CD8-positive, alpha-beta memory T cell (primary cell): ENCODE measurements around the gene PFKL. TPM values are rescaled to one million over a fixed set of nuclear protein-coding genes. Genes with fewer than 3 reads are reported as not detected.
A peak's percentile ranks its signal among the peaks of the same experiment; 100 is the strongest.

ENCODE experiments used
- CTCF ChIA-PET: fragments of 350-600 bp; sonication (Branson Sonifier 250); formaldehyde crosslinking; loops from one replicate; lab custom pipeline; 2021; ENCODE audit warnings: antibody characterized with exemption; lab: Charles Lee
- POLR2A ChIA-PET: fragments of 350-600 bp; sonication (Branson Sonifier 250); formaldehyde crosslinking; loops from one replicate; lab custom pipeline; 2021; ENCODE audit warnings: antibody characterized with exemption; lab: Charles Lee
- DNase-seq, 5 donors: peaks; one replicate each; pipeline versions ENCODE4 v3.0.0 to v3.0.0-alpha.2; 2020 to 2022; ENCODE audit warnings: mixed read lengths in 1 of 5
- H3K27ac ChIP-seq: one replicate; pipeline ENCODE4 v1.7.0; 2013; ENCODE audit warnings: low read depth, mild to moderate bottlenecking, low read length, moderate library complexity
- H3K27me3 ChIP-seq: 2 replicates; pipeline ENCODE4 v1.7.0; 2013; ENCODE audit warnings: low read length, mild to moderate bottlenecking; ENCODE audit not compliant: insufficient read depth, poor library complexity, severe bottlenecking
- H3K36me3 ChIP-seq: 2 replicates; pipeline ENCODE4 v1.7.0; 2013; ENCODE audit warnings: mild to moderate bottlenecking, low read length, moderate library complexity; ENCODE audit not compliant: insufficient read depth
- H3K4me1 ChIP-seq: 2 replicates; pipeline ENCODE4 v1.7.0; 2013; ENCODE audit warnings: mild to moderate bottlenecking, low read length, moderate library complexity; ENCODE audit not compliant: insufficient read depth
- H3K4me3 ChIP-seq: 2 replicates; pipeline ENCODE4 v1.7.0; 2013; ENCODE audit warnings: mild to moderate bottlenecking, low read length
- H3K9me3 ChIP-seq: 2 replicates; pipeline ENCODE4 v1.7.0; 2013; ENCODE audit warnings: mild to moderate bottlenecking, low read length
- H3K27ac Mint-ChIP-seq, 8 donors: one replicate each; pipeline ENCODE4 v1.8.0; 2020 to 2021; ENCODE audit warnings: mixed read lengths in 8 of 8, mild to moderate bottlenecking in 6 of 8, inconsistent platforms in 3 of 8, moderate library complexity in 3 of 8
- H3K27me3 Mint-ChIP-seq, 2 donors: one replicate each; pipeline ENCODE4 v1.8.0; 2020 to 2021; ENCODE audit warnings: mixed read lengths in 2 of 2, mild to moderate bottlenecking in 1 of 2, moderate library complexity in 1 of 2
- H3K36me3 Mint-ChIP-seq, 3 donors: one replicate each; pipeline ENCODE4 v1.8.0; 2020 to 2021; ENCODE audit warnings: mixed read lengths in 3 of 3, inconsistent platforms in 1 of 3, mild to moderate bottlenecking in 1 of 3
- H3K4me1 Mint-ChIP-seq, 3 donors: one replicate each; pipeline ENCODE4 v1.8.0; 2020 to 2021; ENCODE audit warnings: mixed read lengths in 3 of 3, inconsistent platforms in 1 of 3, mild to moderate bottlenecking in 1 of 3
- H3K4me3 Mint-ChIP-seq, 7 donors: one replicate each; pipeline ENCODE4 v1.8.0; 2020 to 2021; ENCODE audit warnings: mixed read lengths in 7 of 7, mild to moderate bottlenecking in 6 of 7, moderate library complexity in 4 of 7, inconsistent platforms in 2 of 7
- H3K9me3 Mint-ChIP-seq, 5 donors: one replicate each; pipeline ENCODE4 v1.8.0; 2020 to 2022; ENCODE audit warnings: mixed read lengths in 5 of 5, mild to moderate bottlenecking in 3 of 5, moderate library complexity in 2 of 5, inconsistent platforms in 1 of 5
- polyA plus RNA-seq: library from polyadenylated mRNA; unstranded; fragments of 300-500 nt; fragmentation: Illumina TruSeq; gene quantifications from one replicate; pipeline ENCODE4 v1.2.3, GENCODE V29; 2021
- total RNA-seq, 2 experiments: library from RNA; stranded (reverse); gene quantifications; one replicate each; pipeline ENCODE4 v1.2.3, GENCODE V29; 2021

Gene PFKL
- total and polyA plus RNA-seq, 3 experiments from 2014 or later: 105 to 129 (median 122) TPM

DNA sequence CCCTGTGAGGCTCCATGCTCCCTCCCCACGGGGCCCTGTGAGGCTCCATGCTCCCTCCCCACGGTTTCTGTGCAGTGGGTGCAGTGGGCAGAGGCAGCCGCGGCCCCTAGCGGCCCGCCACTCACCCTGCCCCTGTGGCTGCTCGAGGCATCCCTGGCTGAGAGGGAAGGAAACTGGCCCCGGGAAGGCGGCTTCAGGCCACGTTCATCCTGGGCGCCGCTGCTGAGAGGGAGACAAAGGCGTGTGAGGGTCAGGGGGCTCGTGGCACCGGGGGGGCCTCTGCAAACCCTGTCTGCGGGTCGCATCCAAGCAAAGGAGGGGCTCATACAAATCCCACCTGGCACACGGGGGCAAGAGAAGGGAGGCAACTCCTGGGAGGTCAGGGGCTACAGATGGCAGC is 30.8 kb downstream of the PFKL start:
- Histone ChIP-seq H3K27me3 (no peaks in the 10 kb centered on the region), H3K4me3 (no peak overlapping the region), H3K4me1 (no peaks in the 10 kb centered on the region), H3K27ac (no peak overlapping the region), H3K36me3 (no peaks in the 10 kb centered on the region), H3K9me3 (no peaks in the 10 kb centered on the region)
- Mint-ChIP-seq H3K4me3 (no peak overlapping the region), H3K36me3 (peaks cover 0 to 33% (median 0%) of the 10 kb centered on the region in 3 donors), H3K4me1 (no peaks in the 10 kb centered on the region), H3K9me3 (no peaks in the 10 kb centered on the region), H3K27me3 (no peaks in the 10 kb centered on the region), H3K27ac (no peak overlapping the region)
- CTCF ChIA-PET: no interaction called here
- DNase-seq: no peak
- POLR2A ChIA-PET: no interaction called here

DNA sequence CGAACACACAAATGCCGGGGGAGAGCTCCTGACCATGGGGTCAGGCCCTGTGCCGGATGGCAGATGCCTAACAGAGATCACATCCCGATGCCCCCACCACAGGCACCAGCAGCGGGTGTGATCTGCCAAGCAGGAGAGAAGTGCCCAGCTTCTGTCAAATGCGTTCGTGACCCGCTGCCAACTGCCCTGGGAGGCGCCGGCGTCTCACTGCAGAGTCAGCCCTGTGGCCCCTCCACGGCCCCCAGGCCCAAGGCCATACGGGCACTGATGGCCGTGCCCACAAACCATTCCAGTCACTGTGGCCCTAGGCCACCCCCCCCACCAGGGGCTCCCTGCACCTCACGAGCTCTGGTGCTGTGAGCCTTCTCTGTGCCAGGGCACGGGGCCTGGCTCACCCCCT is 31.4 kb downstream of the PFKL start:
- DNase-seq: no peak
- Mint-ChIP-seq H3K36me3 (peaks cover 0 to 31% (median 0%) of the 10 kb centered on the region in 3 donors), H3K27ac (no peak overlapping the region), H3K9me3 (no peaks in the 10 kb centered on the region), H3K4me1 (peaks cover 0 to 1% (median 0%) of the 10 kb centered on the region in 3 donors), H3K4me3 (no peak overlapping the region), H3K27me3 (no peaks in the 10 kb centered on the region)
- Histone ChIP-seq H3K27ac (no peak overlapping the region), H3K4me1 (no peaks in the 10 kb centered on the region), H3K36me3 (peaks cover 5% of the 10 kb centered on the region), H3K4me3 (no peak overlapping the region), H3K9me3 (no peaks in the 10 kb centered on the region), H3K27me3 (no peaks in the 10 kb centered on the region)
- ChIA-PET POLR2A (no interaction called here), CTCF (no interaction called here)

DNA sequence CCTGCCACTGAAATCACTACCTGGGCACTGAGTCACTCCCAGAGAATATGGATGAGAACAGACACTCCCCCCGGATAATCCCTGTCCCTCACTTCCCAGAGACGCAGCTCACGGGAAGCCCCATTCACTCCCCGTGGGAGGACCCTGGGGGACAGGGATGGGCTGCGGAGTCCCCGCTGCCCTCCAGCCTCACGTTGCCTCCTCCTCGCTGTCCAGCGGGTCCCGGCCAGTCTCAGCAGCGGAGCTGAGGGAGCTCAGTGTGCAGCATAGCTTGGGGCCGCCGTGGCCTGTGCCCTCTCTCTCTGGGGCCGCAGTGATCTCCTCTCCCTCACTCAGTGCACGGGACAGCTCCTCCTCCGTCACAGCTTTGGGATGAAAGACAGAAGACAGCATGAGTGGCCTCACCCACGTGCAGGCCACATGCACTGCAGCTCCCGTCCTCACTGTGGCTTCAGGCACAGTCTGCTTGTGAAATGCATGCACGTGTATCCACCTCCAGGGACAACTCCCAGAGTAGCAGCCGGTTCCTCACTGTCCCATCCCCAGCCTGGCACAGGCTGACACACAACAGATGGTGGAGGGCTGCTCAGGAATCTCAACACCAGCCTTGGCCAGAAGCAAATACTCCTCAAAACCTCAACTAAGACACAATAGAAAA is 31.9 kb downstream of the PFKL start:
- Mint-ChIP-seq H3K9me3 (no peaks in the 10 kb centered on the region), H3K36me3 (peaks cover 0 to 36% (median 0%) of the 10 kb centered on the region in 3 donors), H3K4me3 (no peak overlapping the region), H3K4me1 (peaks cover 0 to 1% (median 0%) of the 10 kb centered on the region in 3 donors), H3K27ac (peak overlapping the region in 2 of 8 donors; percentile 54 to 79), H3K27me3 (no peaks in the 10 kb centered on the region)
- Histone ChIP-seq H3K27ac (no peak overlapping the region), H3K4me3 (no peak overlapping the region), H3K4me1 (no peaks in the 10 kb centered on the region), H3K9me3 (no peaks in the 10 kb centered on the region), H3K27me3 (no peaks in the 10 kb centered on the region), H3K36me3 (peaks cover 7% of the 10 kb centered on the region)
- no peak for DNase-seq
- POLR2A ChIA-PET: no interaction called here
- CTCF ChIA-PET: no interaction called here

DNA sequence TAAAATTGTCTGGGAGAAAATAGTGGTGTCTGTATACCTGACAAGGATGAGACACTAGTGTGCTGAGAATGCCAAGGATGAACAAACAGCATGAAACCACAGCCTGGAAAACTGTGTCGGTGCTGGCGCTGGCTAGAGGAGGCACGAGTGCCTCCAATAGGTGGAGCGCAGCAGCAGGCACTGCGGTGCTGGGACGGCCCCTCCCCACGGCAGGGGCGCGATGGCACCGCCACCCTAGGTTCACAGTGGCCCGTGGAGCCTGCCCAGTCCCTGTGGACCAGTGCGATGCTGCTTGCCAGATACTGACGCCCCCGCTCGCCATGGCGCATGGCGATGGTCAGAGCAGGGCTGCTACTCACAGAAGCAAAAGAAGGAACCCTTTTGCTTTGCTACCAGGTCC is 32.5 kb downstream of the PFKL start:
- peaks cover 7% of the 10 kb centered on the region for H3K36me3 ChIP-seq
- no peak overlapping the region for H3K27ac ChIP-seq
- Mint-ChIP-seq H3K27me3 (no peaks in the 10 kb centered on the region), H3K4me1 (peaks cover 0 to 1% (median under 1%) of the 10 kb centered on the region in 3 donors), H3K36me3 (peaks cover 0 to 39% (median 0%) of the 10 kb centered on the region in 3 donors), H3K4me3 (no peak overlapping the region), H3K27ac (peak overlapping the region in 1 of 8 donors; percentile 79), H3K9me3 (no peaks in the 10 kb centered on the region)
- H3K9me3 ChIP-seq: no peaks in the 10 kb centered on the region
- H3K4me3 ChIP-seq: no peak overlapping the region
- POLR2A ChIA-PET: no interaction called here
- no peaks in the 10 kb centered on the region for H3K27me3 ChIP-seq
- H3K4me1 ChIP-seq: no peaks in the 10 kb centered on the region
- CTCF ChIA-PET: no interaction called here
- DNase-seq: no peak

DNA sequence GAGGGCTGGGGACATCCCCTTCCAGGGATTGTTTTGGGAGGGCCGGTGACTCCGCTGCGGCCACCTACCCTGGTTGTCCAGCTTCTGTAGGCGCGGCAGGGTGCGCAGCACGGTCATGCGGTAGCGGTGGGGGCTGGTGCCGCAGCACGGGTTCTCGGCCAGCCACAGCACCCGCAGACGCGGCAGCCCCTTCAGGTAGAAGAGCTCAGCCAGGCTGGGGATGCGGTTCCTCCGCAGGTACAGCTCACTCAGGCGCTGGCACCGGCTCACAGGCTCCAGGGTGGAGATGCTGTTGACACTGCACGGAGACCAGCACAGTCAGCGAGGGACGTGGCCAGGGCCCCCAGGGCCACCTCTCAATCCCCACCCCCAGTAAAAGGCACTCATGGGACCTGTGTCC is 33.1 kb downstream of the PFKL start:
- Histone ChIP-seq H3K36me3 (peaks cover 7% of the 10 kb centered on the region), H3K4me1 (peaks cover 3% of the 10 kb centered on the region), H3K27me3 (no peaks in the 10 kb centered on the region), H3K4me3 (no peak overlapping the region), H3K9me3 (no peaks in the 10 kb centered on the region), H3K27ac (no peak overlapping the region)
- no peak overlapping the region for H3K27ac Mint-ChIP-seq
- DNase-seq: no peak
- ChIA-PET POLR2A (no interaction called here), CTCF (no interaction called here)
- H3K27me3 Mint-ChIP-seq: no peaks in the 10 kb centered on the region
- no peak overlapping the region for H3K4me3 Mint-ChIP-seq
- peaks cover 2 to 6% (median 5%) of the 10 kb centered on the region in 3 donors for H3K4me1 Mint-ChIP-seq
- no peaks in the 10 kb centered on the region for H3K9me3 Mint-ChIP-seq
- peaks cover 0 to 43% (median 0%) of the 10 kb centered on the region in 3 donors for H3K36me3 Mint-ChIP-seq

DNA sequence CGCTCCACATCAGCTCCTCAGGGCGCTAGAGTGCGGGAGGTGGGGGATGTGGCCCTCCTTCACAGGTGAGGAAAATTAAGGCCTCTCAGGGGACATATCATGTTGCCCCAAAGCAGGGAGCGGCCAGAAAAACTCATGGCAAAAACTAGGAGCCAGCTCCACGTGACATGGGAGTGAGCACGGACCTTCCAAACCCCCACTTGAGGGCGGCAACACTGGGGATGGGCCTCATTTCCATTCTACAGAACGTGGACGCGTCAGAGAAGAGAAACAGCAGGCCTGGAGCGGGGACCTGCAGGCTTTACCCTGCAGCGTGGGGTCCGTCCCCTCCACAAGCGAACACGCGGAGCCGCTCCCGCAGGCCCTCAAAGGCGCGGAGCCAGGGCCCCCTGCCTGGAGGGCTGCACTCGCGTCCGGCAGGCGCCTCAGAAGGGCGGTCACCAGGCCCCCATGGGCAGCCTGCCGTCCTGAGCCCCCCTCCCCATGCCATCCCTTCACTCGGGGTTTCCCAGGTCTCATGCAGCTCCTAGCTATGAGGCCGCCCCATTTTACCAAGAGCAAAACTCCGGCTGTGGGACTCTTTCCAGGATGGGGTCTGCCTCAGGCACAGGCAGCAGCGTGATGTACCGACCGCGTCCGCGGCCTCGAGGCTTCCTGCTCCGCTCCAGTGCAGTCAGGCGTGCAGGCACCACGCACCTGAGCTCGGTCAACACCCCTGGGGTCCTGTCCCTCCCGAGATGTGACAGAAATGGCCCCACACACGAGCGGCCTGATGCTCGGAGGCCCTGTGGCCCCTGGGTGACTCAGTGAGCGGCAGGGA is 33.9 kb downstream of the PFKL start:
- H3K36me3 ChIP-seq: peaks cover 7% of the 10 kb centered on the region
- H3K4me1 Mint-ChIP-seq: peaks cover 3 to 9% (median 7%) of the 10 kb centered on the region in 3 donors
- peaks cover 7% of the 10 kb centered on the region for H3K4me1 ChIP-seq
- no peaks in the 10 kb centered on the region for H3K9me3 ChIP-seq
- POLR2A ChIA-PET: no interaction called here
- DNase-seq: peak in 1 of 5 donors; percentile 43
- H3K9me3 Mint-ChIP-seq: no peaks in the 10 kb centered on the region
- H3K27me3 ChIP-seq: no peaks in the 10 kb centered on the region
- no peak overlapping the region for H3K27ac ChIP-seq
- H3K4me3 Mint-ChIP-seq: no peak overlapping the region
- CTCF ChIA-PET: no interaction called here
- peak overlapping the region in 1 of 8 donors; percentile 50 for H3K27ac Mint-ChIP-seq
- peaks cover 0 to 41% (median 0%) of the 10 kb centered on the region in 3 donors for H3K36me3 Mint-ChIP-seq
- H3K27me3 Mint-ChIP-seq: no peaks in the 10 kb centered on the region
- no peak overlapping the region for H3K4me3 ChIP-seq

DNA sequence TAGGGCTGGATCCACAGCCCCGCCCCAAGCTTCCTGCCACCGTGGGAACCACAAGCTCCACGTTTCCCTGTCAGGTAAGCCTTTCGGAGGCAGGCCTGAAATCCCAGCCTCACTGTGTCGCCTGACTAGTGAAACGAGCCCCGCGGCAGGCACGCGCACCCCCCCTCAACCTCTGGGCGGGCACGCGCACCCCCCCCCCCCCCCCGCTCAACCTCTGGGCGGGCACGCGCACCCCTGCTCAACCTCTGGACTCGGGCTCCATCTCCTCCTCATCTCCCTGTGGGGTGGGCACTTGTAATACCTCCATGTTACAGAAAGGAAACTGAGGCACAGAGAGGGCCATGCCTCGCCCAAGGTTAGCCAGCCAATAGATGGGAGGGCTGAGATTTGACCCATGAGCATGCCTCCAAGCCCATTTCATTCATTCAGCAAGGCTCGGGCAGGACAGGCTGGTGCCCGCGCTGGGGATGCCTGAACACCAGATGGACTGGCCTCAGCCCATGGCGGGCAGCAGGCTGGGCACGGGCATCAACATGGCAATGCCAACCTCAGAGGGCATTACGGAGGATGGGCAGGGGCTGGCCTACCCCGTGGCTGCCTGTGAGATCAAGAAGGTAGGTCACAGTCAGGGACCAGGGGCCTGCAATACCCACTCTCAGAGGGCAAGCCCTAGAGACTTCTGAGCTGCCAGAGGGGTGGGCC is 34.6 kb downstream of the PFKL start:
- DNase-seq: no peak
- H3K27ac ChIP-seq: no peak overlapping the region
- Mint-ChIP-seq H3K9me3 (no peaks in the 10 kb centered on the region), H3K4me1 (peaks cover 4 to 11% (median 11%) of the 10 kb centered on the region in 3 donors), H3K27ac (peak overlapping the region in 2 of 8 donors; percentile 36 to 52), H3K27me3 (no peaks in the 10 kb centered on the region), H3K36me3 (peaks cover 0 to 40% (median 0%) of the 10 kb centered on the region in 3 donors), H3K4me3 (no peak overlapping the region)
- H3K4me3 ChIP-seq: no peak overlapping the region
- no peaks in the 10 kb centered on the region for H3K27me3 ChIP-seq
- ChIA-PET POLR2A (interaction anchor here (1.1 kb wide), 1 partner anchor 14 kb away, joined by 4 read pairs; no protein-coding TSS in a partner anchor), CTCF (no interaction called here)
- peaks cover 8% of the 10 kb centered on the region for H3K4me1 ChIP-seq
- no peaks in the 10 kb centered on the region for H3K9me3 ChIP-seq
- peaks cover 7% of the 10 kb centered on the region for H3K36me3 ChIP-seq
